HEK293T (cell line): ENCODE measurements around the gene MGAT5B.

ENCODE experiments used
- BHLHE40 ChIP-seq: fragments of 450-650 bp; IDR thresholded peaks from 2 replicates; pipeline ENCODE4 v1.6.1; 2016; ENCODE audit warnings: mild to moderate bottlenecking, moderate library complexity, borderline replicate concordance
- FOXK2 ChIP-seq: fragments of 450-650 bp; IDR thresholded peaks from 2 replicates; pipeline ENCODE4 v1.6.1; 2016; ENCODE audit warnings: mild to moderate bottlenecking
- FOXM1 ChIP-seq: fragments of 450-650 bp; IDR thresholded peaks from 2 replicates; pipeline ENCODE4 v1.6.1; 2017; ENCODE audit warnings: mild to moderate bottlenecking, borderline replicate concordance
- HDGF ChIP-seq: fragments of 450-650 bp; IDR thresholded peaks from 2 replicates; pipeline ENCODE4 v1.6.1; 2017; ENCODE audit warnings: antibody characterized with exemption, borderline replicate concordance
- LEF1 ChIP-seq: fragments of 450-650 bp; IDR thresholded peaks from 2 replicates; pipeline ENCODE4 v1.6.1; 2017; ENCODE audit warnings: mild to moderate bottlenecking, borderline replicate concordance
- NFRKB ChIP-seq: fragments of 450-650 bp; IDR thresholded peaks from 2 replicates; pipeline ENCODE4 v1.6.1; 2016; ENCODE audit warnings: mild to moderate bottlenecking, moderate library complexity
- SP1 ChIP-seq: fragments of 450-650 bp; IDR thresholded peaks from 2 replicates; pipeline ENCODE4 v1.6.1; 2017
- SUZ12 ChIP-seq: fragments of 450-650 bp; IDR thresholded peaks from 2 replicates; pipeline ENCODE4 v1.6.1; 2016; ENCODE audit warnings: mild to moderate bottlenecking
- TARDBP ChIP-seq: fragments of 450-650 bp; IDR thresholded peaks from 2 replicates; pipeline ENCODE4 v1.6.1; 2016

GRCh38 chr17:76833747-76834146, 34.5 kb upstream of the MGAT5B start:
- no peak for TF ChIP-seq BHLHE40
- TF ChIP-seq LEF1, result no peak
- TF ChIP-seq SUZ12, result no peak
- TF ChIP-seq FOXM1, result no peak
- TF ChIP-seq FOXK2, result no peak
- no peak for TF ChIP-seq TARDBP
- no peak for TF ChIP-seq SP1
- no peak for TF ChIP-seq HDGF
- TF ChIP-seq NFRKB, result no peak
